GM21529 (cell line): Measurements from ENCODE around the gene LRIT2.
A peak's percentile ranks its signal among the peaks of the same experiment; 100 is the strongest.

ENCODE experiments used
- ATAC-seq: cut with Tn5 transposase; IDR thresholded peaks from one replicate; pipeline ENCODE4 v1.9.1; 2021; ENCODE audit not compliant: unreplicated experiment

The LRIT2 gene

DNA sequence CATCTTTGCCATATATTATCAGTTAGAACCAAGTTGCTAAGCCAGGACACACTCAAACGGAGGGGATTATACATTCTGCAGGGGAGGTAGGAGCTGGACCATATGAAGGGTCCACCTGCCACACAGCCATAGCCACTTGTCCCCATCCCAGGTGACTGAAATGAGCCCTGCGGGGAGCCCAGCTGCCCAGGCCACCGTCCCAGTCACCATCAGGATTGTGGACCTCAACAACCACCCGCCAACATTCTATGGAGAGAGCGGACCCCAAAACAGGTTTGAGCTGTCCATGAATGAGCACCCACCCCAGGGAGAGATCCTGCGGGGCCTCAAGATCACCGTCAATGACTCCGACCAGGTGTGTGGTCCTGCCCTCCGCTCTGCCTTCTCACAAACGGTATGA is 17.3 kb downstream of the LRIT2 start:
- no peak for ATAC-seq

DNA sequence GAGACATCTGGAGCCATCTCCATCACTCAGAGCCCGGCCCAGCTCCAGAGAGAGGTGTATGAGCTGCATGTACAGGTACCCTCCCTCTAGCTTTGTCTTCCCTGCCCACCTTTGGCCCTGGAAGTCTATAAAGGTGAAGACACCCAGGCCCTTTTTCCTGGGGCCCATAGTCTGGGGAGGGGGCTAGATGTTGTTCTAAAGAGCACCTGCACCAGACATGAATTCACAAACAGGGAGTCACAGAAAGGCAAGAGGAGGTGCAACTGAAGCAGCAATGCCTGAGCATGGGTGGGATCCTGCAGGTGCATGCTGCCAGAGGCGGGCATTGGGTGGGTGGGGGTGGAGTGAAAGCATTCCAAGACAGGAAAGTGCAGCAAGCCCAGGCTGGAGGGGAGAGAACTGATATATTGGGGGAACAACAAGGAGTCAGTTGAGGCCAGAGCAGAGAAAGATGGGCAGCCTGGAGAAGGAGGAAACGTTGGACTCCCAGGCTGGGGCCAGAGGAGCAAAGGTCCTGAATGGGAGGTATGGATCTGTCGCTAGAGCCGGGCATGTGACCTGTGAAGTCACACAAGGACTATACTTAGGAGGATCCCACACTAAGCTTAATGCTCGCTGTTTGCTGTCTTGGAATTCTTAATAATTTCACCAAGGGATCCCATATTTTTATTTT is 19.4 kb downstream of the LRIT2 start:
- ATAC-seq, result no peak

DNA sequence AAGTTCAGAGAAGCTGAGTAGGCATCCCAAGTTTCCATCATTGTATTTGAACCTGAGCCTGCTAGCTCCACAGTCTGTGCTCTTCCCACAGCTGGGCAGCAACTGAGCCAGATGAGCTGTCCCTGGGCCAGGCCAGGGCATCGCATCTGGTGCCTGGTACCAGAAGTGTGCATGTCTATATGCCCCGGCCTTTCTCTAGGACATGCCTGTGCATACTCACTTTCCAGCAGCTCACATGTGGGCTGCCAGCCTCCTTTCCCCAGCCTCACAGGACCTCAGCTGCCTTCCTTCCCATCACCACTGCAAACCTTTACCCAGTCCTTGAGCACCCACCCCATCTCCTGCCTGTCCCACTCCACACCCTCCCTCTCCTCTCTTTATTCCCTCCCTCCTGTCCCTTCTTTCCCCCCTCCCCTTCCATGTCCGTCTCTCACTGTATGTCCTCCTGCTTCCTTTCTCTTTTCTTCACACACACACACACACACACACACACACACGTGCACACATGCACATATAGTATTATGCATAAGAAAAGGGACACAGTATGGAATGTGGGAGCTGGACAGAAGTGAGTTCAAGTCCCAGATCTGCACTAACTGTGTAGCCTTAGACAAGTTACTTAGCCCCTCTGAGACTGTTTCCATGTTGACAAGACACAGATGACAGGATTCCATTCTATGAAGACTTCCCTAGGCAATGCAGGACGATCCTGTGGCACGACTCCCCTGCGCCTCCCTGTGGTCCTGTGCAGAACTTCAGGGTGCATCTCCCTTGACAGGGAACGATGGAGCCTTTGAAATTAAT is 20.1 kb downstream of the LRIT2 start:
- peak; percentile 80 for ATAC-seq

DNA sequence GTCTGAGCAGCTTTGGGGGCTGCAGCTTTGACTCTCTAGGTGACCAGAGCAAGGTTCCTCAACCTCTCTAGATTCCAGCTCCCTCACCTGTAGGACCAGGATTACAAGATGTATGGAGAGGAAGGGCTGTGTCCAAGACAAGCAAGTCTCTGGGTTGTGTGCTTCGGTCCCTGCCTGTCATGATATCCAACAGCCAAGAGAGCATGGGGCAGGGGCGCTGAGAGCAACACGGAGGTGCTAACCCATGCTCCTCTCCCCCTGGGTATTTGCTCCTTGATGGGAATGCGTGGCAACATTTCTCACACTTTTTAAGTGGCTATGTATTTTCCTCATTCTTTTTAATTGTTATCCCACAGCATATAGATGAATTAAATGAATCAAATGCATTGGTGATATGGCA is 20.7 kb downstream of the LRIT2 start:
- ATAC-seq, result no peak

DNA sequence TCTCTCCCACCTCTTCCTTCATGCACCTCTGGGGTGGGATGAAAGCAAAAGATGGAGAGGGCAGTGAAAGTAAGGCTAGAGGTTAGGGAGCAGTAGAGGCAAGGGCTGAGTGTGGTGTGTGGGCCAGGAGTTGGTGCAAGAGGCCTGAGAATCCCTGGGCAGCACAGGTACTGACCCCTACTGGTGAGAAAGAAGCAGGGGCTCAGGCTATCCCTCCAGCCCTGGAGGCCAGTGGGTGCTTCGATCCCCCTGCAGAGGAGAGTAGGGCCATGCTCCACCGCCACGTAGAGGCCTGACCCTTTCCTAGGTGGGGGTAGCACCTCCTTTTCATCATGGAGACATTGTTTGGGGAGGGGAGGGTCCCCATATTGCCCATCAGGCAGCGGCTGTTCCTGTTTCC is 21.2 kb downstream of the LRIT2 start:
- peak; percentile 72 for ATAC-seq

DNA sequence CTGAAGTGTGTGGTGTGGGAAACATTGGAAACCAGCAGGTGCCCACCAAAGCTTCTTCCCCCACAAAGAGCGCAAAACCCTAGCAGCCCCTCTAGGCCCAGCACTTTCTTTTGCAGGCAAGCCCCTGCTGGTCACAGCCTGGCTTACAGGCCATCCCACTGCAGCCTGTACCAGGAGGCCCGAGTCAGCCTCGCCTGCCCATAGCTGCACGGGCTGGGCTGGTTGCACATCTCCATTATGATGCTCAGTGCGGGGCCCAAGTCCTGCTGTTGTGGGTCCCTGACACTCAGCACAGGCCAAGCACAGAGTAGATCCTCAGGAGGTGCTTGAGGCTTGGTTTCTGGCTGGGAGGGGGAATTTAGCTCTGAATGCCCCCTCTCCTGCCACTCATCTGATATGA is 23.0 kb downstream of the LRIT2 start:
- ATAC-seq, result no peak

DNA sequence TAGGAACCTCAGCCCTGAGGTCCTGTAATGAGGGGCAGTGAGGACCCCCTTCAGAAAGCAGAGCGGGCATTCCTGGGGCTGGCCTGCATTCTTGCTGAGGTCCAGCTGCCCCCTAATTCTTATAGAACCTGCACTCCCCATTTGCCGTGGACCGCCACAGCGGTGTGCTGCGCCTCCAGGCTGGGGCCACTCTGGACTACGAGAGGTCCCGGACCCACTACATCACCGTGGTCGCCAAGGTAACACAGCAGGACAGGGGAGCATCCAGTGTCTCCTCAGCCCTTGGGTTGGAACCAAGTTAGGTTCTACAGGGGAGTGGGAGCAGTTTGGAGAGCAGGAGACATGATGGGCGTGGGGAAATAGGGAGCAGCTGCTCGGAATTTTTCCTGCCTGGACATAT is 23.7 kb downstream of the LRIT2 start:
- no peak for ATAC-seq

DNA sequence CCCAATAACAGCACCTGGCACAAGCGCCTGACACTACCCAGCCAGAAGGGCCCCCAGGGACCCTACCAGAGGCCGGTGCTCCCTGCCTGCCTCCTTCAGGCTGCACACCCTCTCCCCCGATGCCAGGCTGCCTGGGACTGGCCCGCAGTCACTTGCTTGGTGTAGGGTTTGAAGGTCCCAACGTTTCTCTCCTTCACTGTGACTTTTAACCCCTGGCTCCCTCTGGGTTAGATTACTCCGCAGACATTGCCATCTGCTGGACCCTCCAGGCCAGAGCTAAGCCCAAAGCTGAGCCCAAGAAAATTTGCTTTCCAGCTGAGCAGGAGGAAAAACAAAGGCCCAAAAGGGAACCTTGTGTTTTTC is 24.1 kb downstream of the LRIT2 start:
- no peak for ATAC-seq

DNA sequence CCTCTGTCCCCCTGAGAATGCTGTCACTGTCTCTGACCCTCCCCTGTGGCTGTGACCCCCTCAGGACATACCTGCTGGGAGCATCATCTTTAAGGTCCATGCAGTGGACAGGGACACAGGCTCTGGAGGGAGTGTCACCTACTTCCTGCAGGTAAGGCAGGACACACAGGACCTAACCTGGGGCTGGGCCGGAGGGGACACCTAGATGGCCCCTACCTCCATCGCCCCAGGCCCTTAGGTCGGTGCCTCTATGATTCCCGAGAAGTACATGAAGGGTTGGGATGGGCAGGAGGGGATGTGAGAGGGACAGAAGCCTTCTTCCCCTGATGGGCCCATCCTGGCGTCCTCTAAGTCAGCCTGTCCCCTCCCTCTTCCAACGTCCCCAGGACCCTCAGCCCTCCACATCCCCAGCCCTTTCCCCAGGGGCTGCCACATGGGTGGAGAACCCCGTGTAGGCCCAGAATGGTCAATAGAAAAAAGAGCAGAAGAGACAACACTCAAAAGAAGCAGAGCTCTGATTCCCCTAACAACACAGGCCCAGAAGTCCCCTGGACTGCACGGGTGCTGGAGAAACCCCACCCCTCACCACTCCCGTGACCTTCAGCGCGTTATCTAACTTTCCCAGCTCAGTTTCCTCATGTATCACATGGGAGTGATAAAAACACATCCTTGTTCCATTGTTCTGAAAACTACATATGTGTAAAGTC is 24.7 kb downstream of the LRIT2 start:
- ATAC-seq, result no peak

DNA sequence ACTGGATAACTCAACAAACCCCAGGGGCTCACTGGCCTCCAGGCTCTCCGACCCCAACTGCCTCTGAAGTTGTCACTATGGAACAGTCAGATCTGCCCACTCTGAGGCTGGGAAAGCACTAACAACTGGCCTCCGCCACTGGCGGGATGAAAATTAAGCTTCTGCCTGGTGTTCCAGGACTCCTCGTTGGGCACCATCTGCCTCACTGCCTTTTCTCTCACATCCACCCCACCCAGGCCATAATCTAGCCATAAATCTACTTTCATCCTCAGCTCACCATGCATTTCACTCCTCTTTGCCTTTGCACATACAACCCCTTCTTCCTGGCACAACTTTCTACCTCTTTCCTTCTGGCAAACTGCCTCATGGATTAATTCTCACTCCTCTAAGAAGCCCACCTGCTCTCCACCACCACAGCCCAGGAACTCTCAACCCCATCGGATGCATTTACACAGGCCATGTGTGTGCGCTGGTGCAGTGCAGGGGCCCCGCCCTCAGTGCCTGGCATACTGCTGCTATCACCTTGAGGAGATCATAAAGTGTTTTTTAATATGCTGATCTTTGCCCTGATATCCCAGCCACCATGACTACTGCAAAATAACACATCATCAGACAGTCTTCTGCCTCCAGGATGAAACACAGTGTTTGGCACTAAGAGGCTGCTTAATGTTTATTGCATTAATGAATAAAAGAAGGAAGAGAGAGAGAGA is 27.0 kb downstream of the LRIT2 start:
- no peak for ATAC-seq

DNA sequence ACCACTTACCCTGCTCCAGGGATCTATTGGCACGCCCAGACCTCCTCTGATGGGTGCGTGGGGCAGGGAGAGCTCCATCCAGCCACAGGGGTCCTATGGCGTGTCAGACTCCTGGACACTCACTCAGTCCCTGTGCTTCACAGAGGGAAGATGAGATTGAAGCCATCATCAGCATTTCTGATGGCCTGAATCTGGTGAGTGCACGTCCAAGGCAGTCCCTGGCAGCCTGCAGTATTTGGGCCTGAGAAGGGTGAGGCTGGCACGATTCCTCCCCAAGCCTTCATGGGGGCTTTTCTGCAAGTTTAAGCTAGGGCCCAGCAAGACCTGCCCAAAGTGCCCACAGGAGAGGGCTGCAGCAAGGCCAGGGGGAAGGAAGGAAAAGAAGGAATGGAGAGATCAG is 27.7 kb downstream of the LRIT2 start:
- ATAC-seq, result no peak

DNA sequence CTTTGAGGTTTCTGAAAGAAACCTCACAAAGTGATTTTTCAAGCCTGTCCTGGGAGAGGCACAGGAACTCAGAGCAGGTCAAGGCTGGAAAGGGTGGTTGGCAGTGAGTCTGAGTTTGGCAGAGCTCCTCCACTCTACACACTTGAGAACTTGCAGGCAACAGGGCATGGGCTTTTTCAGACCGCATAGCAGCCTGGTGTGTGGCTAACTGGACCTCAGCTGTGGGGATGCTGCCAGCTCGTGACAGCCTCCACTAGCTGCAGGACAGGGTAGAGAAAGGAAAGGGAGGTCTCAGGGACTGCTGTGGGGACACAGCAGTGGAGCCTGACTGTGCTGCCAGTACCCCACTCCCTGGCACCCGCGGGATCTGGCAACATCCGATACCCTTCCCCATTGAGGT is 28.4 kb downstream of the LRIT2 start:
- ATAC-seq, result no peak

DNA sequence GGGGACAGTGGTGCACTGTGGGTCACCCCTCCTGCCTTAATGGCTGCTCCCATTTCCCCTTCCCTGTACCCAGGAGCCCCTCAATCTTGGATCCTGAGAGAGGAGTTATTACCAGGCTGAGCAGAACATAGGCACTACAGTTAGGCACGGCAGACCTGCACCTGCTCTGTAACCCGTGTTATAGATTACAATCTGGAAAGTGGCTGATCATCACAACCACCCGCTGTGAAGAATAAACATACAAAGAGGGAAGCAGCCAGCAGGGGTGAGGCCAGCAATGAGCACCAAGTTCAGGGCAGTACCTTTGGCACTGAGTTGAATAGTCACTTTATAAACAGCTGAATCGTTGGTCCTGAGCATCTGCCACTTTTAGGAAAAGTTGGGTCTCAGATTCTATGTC is 29.3 kb downstream of the LRIT2 start:
- no peak for ATAC-seq

DNA sequence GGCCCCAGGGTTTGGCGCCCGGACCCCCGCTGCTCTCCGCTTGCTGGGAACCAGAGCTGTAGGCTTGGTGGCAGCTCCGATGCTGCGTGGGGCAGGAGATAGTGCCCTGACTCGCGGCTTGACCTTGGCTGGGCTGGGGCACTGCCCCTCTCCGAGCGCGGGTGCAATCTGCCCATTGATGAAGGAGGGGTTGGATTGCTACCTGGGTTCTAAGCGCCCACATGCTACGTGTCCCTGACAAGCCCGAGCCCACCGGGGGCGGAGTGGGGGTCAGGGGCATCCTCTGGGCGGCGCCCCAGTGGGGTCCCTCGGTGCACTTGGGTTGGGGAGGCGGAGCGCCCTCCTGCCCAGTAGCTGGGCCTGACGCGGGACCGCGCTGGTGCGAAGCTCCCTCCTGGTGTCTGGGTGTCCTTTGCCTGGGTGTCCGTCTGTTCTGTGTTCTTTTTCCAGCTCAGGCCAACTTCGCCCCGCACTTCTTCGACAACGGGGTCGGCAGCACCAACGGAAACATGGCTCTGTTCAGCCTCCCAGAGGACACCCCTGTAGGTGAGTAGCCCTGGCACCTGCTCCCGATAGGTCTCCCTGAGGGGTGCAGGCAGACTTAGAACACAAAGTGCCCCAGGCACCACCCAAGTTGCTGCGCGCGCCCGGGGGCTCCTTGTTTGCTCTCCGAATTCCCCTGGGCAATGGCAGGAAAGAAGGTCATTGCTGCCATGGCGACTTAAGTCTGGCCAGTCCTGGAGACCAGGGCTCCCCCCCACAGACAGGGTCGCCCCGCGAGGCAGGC is 30.1 kb downstream of the LRIT2 start:
- ATAC-seq, result no peak

DNA sequence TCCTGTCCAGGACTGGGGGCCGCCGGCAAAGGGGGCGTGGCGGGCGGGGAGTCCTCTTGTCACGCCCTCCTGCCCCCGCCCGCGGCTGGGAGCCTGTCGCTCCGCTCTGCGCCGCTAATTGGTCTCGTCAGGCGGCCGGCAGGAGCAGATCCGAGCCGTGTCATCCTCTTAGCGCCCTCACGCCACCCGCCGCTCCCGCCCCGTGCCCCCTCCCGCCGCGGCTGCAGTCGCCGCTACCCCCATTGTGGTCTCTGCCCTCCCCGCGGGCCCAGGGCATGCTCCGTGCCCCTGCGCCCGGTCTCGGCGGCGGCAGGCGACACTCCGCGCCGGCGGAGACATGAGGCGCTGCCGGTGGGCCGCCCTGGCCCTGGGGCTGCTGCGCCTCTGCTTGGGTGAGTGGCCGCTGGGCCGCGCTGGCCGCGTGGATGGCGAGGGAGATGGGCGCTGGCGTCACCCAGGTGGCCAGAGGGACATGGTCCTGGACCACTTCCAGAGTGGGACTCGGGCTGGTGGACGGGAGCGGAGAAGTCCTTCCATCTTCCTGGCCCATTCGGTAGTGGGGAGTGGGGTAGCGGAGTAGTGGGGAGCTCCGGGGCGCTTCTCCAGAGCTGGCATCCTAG is 30.8 kb downstream of the LRIT2 start, which contains the start of gene CDHR1:
CDHR1 (plus strand) TSS at position 114 of the 620 bp plus-strand sequence; CDS start at position 338, 224 bp downstream.
- peak; percentile 84 for ATAC-seq

DNA sequence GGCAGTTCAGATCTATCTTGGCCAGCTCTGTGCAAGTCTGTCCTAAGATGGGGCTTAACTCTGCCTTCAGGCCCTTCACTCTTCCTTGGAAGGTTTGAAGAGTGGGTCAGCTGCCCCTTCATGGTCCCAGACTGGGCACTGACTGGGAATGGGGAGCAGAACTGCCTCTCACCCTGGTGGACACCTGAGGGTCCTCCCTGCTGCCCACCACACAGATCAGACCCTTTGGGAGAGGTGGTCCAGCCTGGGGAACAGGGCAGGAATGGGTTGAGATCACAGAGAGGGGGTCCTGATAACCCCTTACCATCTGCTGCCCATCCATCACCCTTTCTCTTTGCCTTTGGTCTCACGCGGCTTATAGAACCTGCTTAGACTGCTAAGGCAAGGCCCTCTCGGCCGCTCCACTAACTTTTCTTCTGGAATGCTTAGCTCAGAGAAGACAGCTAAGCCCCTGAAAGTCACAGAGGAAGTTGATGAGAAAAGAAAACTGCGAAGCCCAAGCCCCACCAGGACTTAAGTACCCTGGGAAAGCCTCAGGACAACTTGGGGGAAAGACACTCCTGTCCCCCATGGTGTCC is 31.4 kb downstream of the LRIT2 start:
- no peak for ATAC-seq

DNA sequence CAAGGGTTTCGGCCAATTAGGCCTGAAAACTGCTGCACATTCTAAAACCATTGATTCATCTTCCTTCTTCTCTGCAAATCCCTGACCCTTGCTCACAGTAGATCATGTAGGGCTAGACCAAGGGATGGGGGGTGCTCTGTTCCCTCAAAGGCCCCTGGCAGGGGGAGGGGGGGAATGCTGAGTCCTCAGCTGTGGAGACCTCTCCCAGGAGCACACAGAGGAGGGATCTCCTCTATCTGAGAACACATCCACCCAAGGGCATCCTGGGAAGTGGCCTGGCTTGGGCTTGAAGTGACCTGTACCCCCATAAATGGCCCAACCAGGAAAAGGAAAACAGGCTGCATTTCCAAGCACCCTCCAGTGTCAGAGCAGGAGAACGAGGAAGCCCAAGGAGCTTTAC is 32.0 kb downstream of the LRIT2 start:
- ATAC-seq, result no peak

DNA sequence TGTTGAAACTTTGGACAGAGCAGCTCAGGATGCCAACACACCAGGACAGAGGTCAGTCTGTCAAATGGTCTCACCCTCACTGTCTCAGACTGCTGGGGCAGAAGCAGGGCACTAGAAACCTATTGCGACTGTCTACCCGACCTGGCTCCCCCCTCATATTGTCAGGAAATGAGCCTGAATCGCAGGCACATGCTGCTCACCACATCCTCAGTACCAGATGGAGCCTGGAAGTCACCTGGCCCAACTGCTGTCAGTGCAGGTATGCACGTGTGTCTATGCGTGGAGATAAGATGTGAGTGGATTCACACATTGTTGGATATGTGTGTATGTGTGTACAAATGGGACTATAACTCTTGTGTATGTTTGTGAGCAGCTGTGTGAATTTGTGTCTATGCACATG is 34.2 kb downstream of the LRIT2 start:
- ATAC-seq, result no peak

DNA sequence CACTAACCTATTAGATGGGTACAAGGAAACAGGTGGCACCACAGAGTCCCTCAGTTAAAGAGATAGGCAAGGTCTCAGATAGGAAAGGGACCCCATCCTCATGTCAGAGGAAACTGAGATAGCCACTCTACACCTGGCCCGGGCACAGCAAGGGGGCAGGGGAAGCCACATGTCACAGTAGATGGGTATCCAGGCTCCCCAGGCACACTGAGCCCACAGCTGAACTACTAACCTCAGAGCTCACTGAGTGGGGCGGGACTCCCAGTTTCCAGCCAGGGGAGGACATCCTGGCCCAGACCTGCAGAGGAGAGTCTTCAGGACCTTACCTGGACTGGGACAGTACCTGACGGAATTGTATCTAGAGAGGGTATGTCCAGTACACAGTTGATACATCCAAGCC is 34.7 kb downstream of the LRIT2 start:
- no peak for ATAC-seq

DNA sequence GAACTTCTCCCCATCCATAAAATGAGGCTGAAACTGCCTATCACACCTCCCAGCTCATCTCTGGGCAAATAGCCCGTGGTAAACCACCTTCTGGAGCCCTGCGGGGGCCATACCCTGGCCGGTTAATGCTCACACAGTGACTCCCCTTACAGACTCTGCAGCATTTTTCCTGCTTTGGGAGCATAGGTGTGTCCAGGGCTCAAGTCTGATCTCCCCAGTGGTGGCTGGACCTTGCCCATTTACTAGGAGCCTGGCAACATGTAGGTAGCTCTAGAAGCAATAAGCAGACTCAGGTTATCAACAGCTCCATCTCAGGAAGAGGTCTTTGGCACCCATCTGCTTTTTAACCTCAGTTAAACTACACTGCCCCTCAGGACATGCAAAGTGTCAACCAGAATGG is 36.5 kb downstream of the LRIT2 start:
- ATAC-seq, result no peak
